Measurements from ENCODE around the gene PPARA.

DNA sequence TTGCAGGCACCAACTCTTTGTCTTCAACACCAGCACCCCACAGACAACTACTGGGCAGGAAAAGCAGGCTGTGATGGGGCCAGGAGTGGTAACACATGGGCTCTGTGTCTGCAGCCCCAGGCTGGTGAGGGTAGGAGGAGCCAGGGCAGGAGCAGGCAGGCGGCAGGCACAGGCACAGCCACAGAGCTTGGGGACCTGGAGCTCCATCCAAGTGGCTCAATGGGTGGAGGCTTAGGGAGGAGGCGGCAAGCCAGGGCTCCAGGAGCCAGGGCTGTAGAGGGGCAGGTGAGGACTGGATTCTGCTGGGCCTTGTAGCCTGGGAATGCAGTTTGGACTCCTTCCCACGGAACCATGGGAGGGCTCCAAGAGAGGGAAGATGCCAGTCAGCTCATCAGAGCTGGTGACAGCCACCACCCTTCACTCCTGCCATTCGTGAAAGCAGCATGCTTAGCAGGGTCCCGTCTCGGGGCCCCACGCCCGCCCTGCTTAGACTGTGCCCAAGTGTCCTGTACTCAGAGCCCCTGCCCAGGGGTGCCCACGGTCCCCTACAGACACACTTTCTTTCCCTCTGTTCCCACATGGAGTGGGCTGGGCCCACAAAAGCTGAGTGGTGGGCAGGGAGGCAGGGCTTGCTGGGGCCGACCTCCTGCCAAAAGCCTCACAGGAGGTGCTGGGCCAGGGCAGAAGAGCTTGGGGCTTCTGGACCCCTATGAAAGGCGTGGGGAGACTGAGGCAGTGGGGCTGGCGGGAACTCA lies 129.9 kb downstream of the PPARA start:
- TF ChIP-seq, protein P1, sequence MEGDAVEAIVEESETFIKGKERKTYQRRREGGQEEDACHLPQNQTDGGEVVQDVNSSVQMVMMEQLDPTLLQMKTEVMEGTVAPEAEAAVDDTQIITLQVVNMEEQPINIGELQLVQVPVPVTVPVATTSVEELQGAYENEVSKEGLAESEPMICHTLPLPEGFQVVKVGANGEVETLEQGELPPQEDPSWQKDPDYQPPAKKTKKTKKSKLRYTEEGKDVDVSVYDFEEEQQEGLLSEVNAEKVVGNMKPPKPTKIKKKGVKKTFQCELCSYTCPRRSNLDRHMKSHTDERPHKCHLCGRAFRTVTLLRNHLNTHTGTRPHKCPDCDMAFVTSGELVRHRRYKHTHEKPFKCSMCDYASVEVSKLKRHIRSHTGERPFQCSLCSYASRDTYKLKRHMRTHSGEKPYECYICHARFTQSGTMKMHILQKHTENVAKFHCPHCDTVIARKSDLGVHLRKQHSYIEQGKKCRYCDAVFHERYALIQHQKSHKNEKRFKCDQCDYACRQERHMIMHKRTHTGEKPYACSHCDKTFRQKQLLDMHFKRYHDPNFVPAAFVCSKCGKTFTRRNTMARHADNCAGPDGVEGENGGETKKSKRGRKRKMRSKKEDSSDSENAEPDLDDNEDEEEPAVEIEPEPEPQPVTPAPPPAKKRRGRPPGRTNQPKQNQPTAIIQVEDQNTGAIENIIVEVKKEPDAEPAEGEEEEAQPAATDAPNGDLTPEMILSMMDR (conservative IDR thresholded peaks at IDR 0.05; ENCODE audit: low read depth, low read length): no peak
- TF ChIP-seq MAZ (IDR thresholded peaks at IDR 0.05; ENCODE audit: borderline replicate concordance, low read depth, low read length) (no peak), BHLHE40 (IDR thresholded peaks at IDR 0.05; ENCODE audit: low read depth, low read length) (no peak)

Data from IMR-90 (cell line).